HG02970 (cell line): ENCODE results near the gene OR51A7.
"Not testable (repeated sequence)": the region's sequence is repeated elsewhere in the genome, so short reads cannot be mapped to it uniquely, and the experiment has no call there.

Experiments
- ATAC-seq: cut with Tn5 transposase; IDR thresholded peaks from one replicate; pipeline ENCODE4 v1.9.1; 2021; ENCODE audit warnings: mild to moderate bottlenecking, moderate library complexity, moderate number of reproducible peaks; ENCODE audit not compliant: unreplicated experiment, low FRiP score

The OR51A7 gene, protein sequence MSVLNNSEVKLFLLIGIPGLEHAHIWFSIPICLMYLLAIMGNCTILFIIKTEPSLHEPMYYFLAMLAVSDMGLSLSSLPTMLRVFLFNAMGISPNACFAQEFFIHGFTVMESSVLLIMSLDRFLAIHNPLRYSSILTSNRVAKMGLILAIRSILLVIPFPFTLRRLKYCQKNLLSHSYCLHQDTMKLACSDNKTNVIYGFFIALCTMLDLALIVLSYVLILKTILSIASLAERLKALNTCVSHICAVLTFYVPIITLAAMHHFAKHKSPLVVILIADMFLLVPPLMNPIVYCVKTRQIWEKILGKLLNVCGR

DNA sequence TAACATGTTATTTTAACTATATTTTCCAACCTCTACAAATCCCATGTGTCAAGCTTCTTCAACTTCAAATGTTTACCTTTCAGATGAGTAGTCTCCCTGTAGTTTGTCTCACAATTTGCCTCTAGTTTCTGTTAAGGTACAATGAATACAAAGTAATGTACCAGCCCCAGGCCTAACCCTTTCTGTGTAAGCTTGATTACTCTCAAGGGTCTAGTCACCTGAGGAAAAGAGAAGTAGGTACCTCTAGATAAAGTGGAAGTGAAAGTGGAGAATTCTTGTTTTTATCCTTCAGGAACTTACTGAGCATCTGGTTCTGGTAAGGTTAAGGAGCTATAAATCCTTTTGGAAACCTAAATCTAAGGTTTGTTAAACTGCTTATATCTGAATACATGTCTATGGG, at the start of gene OR51A7:
TSS of gene OR51A7 (plus strand) at position 300 of the 400 bp plus-strand sequence. CDS start 3,587 bp downstream, outside the sequence.
- no peak for ATAC-seq

DNA sequence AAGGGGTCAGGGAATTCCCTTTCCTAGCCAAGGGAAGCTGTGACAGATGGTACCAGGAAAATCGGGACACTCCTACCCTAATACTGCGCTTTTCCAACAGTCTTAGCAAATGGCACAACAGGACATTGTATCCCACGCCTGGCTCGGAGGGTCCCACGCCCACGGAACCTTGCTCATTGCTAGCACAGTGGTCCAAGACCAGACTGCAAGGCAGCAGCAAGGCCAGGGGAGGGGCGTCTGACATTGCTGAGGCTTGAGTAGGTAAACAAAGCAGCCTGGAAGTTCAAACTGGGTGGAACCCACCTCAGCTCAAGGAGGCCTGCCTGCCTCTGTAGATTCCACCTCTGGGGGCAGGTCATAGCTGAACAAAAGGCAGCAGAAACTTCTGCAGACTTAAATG, 49.3 kb upstream of the OR51A7 start:
- ATAC-seq = not testable (repeated sequence)

DNA sequence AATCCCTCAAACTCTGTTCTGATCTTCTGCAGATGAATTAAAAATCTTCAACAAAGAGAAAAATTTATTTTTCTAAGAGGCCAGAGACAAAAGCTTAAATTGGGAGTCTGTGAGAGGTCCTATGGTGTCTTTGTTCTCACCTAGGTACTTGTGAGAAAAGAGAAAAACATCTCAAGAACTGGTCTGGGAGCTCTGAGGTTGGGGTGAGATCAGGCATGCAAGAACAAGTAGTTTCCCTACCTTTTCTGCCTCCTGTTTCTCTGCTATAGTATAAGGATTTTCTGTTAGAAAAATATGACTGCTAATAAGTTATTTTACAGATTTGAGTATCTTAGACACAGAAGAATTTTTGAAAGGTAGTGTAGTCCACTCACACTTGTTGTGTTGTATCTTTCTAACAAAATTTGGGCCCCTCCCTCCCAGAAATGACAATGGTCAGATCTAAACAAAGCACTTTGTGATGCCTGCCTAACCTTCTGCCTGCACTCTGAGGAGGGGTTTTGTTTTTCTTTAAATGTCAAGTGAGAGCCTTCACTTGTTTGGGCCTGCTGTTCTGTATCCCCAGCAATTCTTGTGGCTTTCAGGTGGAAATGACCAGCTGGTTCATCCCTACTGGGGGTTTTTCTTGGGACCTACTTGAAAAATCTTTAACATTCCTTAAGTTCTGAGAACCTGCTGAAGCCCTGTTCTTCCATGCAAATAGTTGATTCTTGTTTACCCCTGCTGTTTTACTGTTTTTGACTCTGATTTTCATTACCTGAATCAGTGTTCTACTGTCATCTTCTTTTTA, 40.9 kb upstream of the OR51A7 start:
- ATAC-seq = no peak

DNA sequence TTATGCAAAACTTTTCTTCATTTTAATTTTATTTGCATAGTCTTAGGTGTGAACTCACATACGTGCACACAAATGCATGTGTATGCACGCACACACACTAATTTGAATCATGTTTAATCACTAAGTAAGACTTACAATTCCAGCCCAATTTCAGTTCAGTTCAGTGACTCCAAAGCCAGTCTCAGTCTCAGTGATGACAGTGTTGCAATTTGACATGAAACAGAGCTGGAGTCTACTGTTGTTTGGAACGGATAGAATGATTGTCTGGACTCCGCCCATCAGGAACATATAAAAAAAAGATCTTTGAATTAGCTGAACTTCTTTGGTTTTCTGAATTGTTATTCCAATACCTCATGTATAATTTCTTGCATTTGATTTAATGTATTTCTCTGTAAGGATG, 39.7 kb upstream of the OR51A7 start:
- no peak for ATAC-seq

DNA sequence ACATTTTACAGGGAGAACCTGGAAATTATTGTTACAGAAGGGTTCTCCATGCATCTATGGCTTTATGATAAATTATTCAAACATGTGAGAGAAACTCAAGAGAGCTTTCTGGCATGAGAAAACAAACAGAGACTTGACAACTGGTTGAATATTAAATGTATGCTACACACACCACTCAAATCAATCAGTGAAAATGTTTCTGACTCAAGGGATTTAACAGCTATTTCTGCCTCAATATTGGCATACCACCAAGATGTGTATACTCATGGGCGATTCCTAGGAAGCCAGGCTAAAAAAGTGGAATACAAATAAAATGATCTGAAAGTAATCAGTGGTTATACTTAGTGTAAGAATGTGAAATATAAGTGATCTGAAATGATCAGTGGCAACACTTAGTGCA, 37.7 kb upstream of the OR51A7 start:
- ATAC-seq = no peak

DNA sequence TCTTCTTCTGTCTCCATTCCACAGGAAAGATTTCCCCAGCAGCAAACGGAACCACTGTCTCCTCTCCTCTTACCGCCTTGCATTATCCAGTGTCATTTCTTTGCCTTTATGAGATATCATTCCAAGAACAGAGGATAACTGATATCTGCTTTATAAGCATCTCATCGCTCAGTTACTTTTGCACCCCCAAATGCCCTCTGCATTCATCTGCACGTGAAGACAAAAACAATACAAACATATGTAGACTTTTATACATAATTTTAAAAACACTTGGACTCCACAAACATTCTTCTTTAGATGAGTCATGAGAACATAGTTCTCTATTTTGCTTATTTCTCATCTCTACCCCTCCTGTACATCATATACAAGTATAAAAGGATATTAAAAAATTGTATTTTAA, 22.4 kb upstream of the OR51A7 start:
- ATAC-seq = no peak

DNA sequence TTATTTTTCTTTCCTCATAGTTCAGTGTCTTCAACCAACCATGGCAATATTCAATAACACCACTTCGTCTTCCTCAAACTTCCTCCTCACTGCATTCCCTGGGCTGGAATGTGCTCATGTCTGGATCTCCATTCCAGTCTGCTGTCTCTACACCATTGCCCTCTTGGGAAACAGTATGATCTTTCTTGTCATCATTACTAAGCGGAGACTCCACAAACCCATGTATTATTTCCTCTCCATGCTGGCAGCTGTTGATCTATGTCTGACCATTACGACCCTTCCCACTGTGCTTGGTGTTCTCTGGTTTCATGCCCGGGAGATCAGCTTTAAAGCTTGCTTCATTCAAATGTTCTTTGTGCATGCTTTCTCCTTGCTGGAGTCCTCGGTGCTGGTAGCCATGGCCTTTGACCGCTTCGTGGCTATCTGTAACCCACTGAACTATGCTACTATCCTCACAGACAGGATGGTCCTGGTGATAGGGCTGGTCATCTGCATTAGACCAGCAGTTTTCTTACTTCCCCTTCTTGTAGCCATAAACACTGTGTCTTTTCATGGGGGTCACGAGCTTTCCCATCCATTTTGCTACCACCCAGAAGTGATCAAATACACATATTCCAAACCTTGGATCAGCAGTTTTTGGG, 21.6 kb upstream of the OR51A7 start, which contains the start of gene OR51T1:
TSS of gene OR51T1 (plus strand) at position 41 of the 641 bp plus-strand sequence. CDS start at position 41, 0 bp downstream.
- ATAC-seq = no peak

DNA sequence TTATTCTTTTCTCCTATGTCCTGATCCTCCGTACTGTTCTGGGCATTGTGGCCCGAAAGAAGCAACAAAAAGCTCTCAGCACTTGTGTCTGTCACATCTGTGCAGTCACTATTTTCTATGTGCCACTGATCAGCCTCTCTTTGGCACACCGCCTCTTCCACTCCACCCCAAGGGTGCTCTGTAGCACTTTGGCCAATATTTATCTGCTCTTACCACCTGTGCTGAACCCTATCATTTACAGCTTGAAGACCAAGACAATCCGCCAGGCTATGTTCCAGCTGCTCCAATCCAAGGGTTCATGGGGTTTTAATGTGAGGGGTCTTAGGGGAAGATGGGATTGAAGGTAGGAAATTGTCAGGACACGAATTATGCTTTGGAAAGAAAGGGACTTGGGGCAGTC, 21.0 kb upstream of the OR51A7 start:
- no peak for ATAC-seq

DNA sequence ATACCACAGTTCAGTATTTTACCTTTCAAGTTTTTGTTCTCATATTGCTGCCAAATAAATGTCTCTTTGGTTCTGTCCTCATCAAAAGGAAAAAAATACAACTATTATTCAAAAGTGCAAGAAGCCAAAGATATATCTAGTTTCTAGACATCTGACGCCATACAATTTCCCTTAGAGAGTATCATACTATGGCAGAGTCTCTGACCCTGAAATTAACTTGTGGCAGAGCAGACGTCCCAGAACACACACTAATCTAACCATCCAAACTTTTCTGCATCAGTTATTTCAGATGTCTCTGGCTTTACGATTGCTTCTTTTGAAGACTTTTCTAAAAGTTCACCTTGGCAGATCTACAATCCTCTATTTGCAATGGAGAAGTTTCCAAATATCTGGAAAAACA, 19.2 kb upstream of the OR51A7 start:
- ATAC-seq = no peak

DNA sequence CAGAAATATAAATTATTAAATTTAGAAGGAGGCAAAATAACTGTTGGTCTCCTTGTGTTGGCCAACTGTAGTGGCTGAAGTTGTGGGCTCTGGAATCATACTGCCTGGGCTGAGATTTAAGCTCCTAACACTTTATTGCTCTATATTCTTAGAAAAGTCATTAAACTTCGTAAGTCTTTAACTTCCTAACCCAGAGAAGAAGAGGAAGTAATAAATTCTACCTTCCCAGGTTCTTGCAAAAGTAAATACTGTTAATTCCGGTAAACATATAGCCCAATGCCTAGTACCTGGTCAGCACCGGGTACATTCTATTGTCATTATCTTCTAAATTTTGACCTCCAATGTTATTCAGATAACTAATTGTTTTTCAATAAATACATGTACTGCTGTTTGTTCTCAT, 17.4 kb upstream of the OR51A7 start:
- ATAC-seq = no peak

DNA sequence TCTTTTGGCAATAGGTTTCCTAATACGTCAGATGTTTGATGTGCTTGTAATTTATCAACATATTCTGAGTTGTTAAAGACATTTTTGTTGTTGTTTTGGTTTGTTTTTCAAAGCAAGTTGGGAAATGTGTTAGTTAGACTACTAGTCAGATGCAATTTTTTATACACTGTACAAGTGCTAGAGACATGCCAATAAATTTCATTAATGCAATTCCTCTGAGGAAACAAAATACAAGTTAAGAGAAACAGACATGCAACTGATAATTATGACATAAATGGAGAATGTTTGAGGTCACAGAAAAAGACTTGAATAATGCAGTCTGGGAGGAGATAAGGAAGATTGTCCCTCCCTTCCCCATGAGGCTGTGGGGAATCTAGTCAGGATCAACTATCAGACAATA, 16.0 kb upstream of the OR51A7 start:
- ATAC-seq = no peak

DNA sequence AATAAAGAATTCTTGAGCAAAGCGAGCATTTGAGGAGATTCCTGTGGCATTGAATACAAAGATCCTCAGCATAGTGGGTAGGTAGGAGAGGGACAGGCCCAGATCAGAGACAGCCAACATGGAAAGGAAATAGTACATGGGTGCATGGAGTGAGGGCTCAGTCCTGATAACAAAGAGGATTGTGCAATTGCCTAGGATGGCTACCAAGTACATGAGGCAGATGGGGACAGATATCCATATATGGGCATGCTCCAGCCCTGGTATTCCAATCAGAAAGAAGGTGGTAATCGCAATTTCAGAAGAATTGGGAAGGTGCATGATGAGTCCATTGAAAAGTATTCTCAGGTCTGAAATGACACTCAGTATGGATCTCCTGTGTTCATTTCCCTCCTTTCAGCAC, 13.3 kb upstream of the OR51A7 start:
- no peak for ATAC-seq

DNA sequence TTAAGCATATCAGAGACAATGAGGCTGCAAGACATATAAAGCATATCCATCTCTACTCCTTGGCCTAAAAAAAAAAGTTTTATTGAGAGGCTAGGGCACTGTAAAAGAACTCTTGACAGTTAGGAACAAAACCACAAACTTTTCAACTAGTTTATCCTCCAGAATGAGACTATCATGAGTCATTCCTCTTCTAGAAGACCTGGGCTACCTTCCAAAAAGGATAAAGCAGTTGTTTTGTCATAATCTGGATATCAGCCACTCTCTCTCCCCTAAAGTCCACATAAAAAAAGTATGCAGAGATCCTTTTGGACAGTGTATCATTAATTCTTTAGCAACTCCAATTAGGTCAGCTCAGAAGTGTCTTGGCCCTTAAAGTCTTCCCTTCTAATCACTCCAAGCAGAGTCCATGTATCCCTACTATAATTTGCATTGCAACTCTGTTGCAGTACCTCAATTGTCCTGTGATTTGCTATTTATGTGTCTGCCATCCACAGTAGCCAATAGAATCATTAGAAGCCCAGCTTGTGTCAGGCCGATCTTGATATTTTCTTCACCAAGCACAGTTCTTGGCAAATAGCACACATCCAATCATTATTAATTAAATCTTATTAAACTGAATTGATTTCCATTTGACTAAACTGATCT, 11.5 kb upstream of the OR51A7 start:
- no peak for ATAC-seq

DNA sequence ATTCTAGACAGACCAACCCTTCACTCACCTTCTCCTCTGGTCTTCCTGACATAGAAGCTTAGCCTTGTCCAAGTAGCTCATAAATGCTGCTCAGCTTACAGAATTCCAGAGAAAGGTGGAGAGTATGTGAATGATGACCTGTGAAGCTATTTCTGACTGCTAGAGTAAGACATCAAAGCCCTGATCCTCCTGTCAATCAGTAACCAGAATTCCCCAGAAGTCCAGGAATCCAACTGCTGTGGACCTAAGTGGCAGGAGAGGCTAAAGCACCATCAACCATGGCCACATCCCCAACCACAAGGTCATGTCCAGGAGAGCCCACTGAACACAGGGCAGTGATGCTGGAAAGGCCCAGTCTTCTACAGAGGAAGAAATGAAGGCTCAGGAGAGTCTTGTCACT, 13.0 kb downstream of the OR51A7 start:
- no peak for ATAC-seq

DNA sequence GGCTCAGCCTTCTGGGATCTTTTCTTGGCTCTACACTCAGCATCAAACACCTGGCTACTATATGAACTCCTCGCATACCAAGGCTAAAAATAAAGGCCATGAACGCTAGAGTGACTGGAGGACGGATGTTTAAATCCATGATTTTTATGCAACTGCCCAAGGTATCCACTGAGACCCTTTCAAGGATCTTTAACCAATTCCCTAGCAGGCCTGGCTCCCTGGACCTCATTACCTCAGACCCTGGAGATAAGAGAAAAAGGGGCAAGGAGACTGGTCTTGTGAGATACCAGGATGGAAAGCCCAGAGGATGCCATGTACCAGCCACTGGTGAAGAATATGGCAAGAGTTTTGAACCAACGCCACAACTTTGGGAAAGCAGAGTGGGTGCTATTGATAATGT, 15.7 kb downstream of the OR51A7 start, which contains the start of gene OR51G2:
TSS of gene OR51G2 (minus strand) at position 101 of the 400 bp plus-strand sequence. CDS start 3,687 bp downstream, outside the sequence.
- ATAC-seq = no peak

DNA sequence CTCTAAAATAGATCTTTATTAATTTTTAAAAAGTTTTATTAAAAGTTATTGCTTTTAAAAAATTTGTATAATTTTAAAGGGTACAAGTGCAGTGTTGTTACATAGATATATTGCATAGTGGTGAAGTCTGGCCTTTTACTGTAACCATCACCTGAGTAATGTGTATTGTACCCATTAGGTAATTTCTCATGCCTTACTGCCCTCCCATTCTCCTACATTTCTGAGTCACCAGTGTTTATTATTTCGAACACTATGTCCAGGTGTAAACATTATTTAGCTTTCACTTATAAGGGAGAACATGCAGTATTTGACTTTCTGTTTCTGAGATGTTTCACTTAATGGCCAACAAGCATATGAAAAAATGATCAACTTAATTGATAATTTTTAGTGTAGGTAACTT, 18.2 kb downstream of the OR51A7 start:
- ATAC-seq = no peak

DNA sequence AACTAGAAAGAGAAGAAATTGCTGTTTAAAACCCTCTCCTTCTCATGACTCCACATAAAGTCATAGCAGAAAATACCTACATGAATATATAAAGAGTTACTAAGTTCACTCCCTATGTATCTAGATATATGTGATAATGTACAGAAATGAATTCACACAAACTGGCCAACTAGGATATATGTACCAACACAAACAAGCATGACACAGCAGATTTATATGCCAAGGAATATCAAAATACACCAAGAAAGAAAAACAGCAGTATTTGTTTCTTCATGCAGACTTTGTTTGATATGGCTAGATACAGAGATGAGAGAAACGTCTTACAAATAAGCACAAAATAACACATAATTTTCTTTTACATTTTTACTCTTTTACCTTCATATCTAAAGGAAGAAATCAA, 18.7 kb downstream of the OR51A7 start:
- no peak for ATAC-seq

DNA sequence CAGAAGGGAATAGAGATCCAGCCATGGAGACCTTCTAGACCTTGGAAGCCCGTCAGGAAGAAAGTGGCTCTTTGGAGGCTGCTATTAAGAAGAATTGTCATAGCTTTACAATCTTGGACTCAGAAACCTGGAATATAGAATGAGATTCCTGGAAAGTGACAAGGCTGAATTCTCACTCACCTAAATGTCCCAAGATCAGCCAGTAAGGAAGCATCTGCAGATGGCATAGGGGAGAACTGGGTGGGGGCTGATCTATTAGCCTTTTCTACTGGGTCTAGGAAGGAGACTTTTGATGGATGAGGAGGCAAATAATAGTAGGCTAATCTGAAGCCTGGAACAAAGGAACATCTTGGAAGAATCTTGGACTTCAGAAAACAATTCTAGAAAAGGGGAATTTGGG, 20.7 kb downstream of the OR51A7 start, which contains the start of gene OR51G1:
TSS of gene OR51G1 (minus strand) at position 101 of the 400 bp plus-strand sequence. CDS start at position 101, 0 bp downstream.
- no peak for ATAC-seq

DNA sequence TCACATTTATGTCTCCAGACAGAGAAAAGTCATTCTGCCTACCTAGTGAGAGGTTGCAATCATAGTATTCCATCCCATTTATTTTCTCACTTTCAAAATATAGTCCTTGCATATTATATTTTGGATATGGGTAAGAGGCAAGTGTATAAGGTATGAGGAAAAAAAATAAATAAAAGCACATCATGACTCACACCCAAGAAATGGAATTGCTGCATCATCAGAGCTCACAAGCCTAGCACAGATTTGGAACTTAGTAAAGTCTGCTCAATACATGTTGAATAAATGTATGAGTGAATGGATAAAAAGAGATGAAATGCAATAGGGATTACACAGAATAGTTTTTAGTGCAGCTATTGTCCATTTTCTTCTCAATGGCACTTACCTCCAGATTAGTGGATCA, 23.0 kb downstream of the OR51A7 start:
- no peak for ATAC-seq

DNA sequence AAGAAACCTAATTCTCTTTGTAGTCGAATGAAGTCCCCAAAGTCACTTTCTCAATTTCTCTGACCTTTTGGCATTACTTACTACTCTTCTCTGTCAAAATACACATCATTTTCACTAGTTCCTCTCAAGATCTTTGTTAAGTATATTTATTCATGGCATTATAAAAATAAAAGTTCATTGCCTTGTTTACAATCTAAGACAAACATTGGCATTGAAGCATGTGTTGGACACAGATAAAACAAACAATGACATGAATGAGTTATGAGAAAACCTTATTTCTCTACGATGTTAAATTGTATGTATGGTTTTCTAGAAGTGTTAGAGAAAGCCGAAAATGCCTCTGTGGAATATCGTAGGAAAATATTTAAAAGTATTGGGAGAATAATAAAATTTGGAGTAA, 29.2 kb downstream of the OR51A7 start:
- no peak for ATAC-seq

DNA sequence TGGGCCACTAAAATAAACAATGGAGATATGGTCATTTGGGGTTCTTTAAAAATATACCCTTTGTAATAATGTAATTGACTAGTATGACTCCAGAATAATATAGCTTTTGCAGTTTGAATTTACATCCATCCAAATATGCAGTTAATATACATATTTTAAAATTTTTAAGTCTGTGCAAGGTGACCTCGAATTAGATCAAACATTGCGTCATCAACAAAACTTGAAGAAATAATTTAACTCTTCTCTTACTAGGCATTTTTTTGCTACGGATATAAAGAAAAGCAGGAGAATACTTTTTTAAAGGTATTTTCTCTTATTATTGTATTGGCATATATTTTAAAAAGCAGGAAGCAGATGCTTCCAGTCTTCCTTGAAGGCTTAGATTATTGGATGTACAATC, 33.2 kb downstream of the OR51A7 start:
- ATAC-seq = no peak
